ENCODE data around the gene TGM2.
"Not testable (repeated sequence)": the region's sequence is repeated elsewhere in the genome, so short reads cannot be mapped to it uniquely, and the experiment has no call there.

Gene TGM2

DNA sequence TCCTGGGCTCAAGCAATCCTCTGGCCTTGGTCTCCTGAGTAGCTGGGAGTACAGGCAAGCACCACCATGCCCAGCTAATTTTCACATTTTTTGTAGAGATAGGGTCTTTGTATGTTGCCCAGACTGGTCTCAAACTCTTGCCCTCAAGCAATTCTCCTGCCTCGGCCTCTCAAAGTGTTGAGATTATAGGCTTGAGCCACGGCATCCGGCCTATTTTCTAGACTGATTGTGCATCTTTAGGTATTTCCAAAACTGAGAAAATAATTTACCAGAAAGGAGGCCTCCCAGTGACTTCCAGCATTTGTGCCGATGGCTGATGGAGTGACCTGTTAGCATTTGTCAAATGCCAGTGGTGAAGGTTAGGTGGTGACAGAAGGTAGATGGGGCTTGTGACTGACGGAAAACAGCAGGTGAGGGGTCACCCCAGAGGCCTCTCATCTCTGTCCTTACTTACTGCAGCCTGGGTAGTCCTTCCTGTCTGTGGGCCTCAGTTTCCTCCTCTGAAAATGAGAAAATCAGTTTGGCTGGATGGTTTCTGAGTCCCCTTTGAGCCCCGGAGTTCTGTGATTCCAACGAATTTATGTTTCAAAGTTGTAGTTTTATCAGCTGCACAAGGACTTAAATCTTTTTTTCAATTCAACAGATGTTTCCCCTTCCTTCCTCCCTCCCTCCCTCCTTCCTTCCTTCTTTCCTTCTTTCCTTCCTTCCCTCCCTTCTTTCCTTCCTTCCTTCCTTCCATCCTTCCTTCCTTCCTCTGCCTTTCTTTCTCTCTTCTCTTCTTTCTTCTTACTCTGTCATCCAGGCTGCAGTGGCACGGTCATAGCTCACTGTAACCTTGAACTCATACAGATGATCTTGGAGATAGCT is 53.5 kb downstream of the TGM2 start:
- DNase-seq, result no peak

DNA sequence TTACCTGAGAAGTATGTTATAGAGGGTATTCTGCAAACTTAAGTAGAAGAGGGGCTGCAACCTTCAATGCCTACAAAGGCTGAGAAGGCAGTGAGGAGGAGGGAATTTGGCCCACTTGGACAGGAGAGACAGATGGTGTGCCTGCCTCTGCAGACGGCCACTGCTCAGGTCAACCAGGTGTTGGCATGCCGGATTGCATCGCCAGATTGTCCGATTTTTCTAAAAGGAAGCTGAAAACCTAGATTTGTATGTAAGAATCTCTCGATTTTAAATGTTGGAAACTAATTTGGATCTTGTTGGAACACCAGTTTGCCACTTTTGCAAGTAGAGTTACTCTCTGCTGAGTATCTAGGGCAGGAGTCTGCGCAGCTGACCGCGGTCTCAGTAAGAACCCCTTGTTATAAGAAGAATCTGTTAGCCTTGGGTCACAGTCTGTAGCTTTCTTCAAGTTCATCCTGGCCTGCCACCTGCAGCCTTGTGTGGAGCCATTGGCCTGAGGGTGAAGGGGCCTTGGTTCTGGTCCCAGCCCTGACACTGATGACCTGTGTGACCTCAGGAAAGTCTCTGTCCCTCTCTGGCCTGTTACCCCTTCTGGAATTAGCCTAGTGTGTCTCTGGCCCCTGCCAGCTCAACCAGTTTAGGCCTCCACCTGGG is 54.4 kb downstream of the TGM2 start:
- no peak for DNase-seq

DNA sequence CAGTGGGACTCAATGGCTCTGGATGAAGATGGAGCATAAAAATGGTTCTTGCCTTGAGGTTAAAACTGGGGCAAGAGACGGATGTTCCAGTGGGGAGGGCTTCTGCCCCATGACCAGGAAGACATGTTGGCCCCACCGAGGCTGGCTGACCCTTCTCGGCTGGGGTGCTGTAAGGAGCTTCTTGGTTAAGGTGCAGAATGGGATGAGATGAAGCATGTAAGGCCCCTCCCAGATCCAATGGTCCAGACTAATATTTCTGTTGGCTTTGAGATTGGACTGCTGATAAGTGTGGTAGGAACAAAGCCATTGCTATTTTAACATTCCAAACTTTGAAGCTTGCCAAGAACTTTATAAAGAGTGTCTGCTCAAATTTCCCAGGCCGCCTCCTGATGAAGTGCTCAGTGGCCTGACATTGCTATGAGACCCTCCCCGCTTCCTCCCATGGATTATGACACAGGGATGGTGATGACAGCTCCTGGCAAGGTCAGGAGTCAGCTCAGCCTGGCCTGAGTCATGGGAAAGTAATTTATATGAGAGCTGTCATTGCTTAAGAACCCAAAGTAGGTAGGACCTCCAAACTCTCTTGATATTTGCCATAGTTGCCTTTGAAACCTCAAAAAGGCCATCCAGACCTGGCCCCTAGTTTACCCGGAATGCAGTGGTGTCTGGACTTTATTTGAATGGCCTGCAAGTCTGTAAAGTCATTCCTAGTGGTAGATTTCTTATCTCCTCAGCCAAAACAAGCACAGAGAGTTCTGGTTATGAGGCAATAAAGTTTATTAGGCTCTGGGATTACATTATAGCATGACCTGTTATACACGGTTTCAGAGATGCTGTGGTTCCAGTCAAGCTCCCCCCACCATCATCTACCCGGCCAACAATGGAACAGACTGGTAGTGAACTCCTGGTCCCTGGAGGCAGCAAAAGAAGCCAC is 55.2 kb downstream of the TGM2 start:
- DNase-seq, result no peak

DNA sequence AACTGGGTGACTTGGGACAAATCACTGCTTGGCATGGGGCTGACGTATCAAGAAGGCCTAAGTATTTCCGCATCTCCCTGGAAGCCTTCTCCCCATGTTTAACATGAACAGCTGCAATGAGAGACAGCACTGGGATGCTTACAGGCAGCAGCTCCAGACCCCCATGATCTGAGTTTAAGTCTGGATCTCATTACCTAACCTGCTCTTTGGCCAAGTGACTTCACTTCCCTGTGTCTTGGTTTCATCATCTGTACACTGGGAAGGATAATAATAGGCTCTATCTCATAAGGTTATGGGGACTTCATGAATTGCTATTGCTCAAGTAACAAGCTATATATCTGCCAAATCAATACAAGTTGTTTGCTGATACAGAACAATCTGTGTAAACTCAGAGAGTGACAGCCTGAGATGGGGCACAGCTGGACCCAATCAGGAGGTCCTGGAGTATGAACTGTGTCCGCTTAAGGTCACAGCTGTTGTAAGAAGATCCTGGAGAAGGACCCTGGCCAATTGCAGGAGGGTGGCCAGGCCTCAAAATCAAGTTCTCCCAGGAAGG is 56.0 kb downstream of the TGM2 start:
- DNase-seq, result no peak

DNA sequence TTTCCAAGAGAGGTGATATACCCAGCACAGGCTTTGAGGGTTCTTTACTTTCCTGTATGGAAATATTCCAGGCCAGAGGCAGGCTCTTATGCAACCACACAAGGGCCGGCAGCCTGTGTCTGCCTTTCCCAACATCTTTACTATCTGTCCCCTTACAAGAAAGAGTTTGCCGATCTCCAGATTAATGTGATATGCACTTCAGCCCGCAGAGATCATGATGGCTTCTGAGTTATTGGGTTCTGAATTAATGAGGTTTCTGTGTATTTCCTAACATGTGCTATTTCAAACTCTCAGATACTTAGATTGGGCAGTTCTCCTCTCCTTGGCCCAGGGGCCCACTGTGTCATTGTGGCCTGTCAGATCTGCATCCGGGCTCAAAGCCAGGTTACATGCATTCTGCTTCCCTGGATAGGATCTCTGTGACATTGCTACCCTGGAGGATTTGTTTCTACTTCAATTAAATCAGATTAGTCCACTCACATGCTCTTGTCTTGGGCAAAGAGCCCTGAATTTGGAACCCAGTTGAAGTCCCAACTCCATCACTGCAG is 56.6 kb downstream of the TGM2 start:
- no peak for DNase-seq

DNA sequence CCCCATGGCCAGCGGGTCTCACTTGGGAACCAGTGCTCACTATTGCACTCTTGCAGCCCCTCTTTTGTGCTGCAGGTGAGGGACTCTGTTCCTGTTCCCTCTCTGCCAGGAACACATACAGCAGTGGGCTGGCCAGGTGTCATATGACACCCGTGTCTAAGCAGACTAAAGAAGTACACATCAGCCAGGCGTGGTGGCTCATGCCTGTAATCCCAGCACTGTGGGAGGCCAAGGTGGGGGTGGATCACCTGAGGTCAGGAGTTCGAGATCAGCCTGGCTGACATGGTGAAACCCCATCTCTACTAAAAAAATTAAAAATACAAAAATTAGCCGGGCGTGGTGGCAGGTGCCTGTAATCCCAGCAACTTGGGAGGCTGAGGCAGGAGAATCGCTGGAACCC is 57.2 kb downstream of the TGM2 start:
- not testable (repeated sequence) for DNase-seq

DNA sequence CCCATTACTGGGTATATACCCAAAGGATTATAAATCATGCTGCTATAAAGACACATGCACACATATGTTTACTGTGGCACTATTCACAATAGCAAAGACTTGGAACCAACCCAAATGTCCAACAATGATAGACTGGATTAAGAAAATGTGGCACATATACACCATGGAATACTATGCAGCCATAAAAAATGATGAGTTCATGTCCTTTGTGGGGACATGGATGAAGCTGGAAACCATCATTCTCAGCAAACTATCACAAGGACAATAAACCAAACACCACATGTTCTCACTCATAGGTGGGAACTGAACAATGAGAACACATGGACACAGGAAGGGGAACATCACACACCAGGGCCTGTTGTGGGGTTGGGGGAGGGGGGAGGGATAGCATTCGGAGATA is 57.7 kb downstream of the TGM2 start:
- DNase-seq, result not testable (repeated sequence)

DNA sequence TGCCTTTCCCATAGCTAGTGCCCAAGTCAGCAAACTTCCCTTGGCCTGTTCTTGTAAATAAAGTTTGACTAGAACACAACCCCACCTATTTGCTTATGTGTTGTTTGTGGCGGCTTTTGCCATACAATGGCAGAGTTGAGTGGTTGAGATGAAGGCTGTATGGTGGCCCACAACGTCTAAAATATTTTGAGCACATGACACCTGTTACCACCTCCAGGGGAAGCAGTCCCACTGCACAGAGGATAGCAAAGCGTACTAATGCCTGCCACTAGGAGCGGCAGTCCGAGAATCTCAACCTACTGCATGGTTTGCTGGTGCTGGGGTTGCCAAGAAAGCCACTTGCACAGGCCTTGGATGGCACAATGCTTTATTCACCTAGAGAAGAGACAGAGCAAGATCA is 58.6 kb downstream of the TGM2 start:
- no peak for DNase-seq

DNA sequence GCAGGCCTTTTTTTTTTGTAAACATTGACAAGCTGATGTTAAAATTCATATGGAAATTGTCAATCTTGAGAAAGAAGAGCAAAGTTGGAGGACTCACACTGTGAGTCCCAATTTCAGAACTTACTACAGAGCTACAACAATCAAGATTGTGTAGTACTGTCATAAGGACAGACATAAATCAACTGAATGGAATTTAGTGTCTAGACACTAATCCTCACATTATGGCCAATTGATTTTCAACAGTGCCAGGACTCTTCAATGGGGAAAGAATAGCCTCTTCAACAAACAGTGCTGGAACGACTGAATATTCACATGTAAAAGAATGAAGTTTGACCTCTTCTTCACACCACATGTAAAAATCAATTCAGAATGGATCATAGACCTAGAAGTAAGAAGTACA is 60.8 kb downstream of the TGM2 start:
- DNase-seq, result no peak

DNA sequence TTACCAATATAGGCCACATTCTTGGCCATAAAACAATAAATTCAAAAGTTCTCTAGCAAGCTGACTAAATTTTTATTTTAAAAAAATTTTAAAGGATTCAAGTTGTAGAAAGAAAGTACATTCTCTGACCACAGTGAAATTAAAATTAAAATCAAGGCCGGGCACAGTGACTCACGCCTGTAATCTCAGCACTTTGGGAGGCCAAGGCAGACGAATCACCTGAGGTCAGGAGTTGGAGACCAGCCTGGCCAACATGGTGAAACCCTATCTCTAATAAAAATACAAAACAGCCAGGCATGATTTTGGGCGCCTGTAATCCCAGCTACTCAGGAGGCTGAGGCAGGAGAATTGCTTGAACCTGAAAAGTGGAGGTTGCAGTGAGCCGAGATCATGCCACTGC is 62.9 kb downstream of the TGM2 start:
- not testable (repeated sequence) for DNase-seq

DNA sequence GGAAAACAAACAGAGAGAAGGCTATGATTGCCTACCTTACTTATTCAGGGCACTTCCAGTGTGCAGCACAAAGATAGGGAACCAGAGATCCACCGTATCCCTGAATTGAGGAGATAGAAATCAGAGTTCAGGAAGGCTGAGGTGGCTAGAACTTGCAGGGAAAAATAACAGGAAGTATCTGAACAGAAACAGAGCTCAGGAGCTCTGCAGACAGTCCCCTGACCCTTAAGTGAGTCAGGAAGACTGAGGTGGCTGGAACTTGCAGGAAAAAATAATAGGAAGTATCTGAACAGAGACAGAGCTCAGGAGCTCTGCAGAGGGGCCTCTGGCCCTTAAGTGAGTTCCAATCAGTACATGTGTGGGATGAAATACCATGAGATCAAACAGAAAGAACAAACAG is 66.1 kb downstream of the TGM2 start:
- DNase-seq, result no peak

DNA sequence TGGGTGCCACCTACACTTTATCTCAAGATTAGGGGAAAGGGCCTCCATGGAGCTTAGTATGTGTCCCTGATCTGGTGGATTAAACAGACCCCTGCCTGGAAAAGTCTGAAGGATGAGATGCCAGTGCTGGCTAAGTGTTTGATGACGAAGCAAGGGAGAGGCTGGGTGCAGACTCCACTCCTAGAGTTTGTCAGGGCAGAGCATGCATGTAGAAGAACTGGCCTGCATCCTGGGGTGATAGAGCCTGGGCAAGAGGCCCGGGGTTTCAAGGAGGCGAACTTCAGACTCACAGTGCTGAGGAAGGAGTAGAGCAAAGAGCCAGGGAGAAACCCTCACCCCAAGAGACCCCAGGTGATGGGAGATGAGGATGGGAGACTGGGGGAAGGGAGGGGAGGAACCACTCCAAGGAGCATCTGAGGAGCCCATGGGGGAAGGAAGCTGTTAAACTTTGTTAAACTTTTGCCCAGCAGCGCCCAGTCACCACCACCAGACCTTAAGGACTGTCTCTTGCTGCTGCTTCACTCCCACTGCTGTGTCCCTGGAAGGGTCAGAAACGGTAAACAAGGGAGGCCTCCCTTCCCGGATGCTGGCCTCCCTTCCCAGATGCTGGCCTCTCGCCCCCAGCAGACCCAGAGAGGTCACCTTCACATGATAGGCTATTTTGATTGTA is 69.9 kb downstream of the TGM2 start:
- no peak for DNase-seq

DNA sequence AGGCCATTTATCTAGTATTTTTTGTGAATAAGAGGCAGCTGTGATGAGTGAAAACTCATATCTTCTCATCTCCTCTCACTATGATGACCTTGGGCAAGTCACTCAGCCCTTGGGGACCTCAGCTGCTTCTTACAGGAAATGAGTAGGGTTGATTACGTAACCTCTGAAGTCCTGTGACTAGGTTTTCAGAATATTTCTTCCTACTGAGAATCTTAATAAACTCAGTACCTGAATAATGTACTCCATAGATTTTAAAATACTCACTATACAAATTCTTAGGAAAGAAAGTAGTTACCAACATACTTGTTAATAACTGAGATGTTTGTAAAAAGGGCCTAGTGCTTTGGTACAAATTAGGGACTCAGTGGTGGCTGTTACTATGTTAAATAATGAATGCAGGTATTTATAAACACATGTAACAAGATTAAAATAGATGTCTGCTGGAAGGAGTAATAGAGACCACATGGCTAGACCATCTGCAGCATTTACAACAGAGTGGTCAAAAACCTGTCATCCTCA is 70.6 kb downstream of the TGM2 start:
- peak; percentile 15 to 20 for DNase-seq

DNA sequence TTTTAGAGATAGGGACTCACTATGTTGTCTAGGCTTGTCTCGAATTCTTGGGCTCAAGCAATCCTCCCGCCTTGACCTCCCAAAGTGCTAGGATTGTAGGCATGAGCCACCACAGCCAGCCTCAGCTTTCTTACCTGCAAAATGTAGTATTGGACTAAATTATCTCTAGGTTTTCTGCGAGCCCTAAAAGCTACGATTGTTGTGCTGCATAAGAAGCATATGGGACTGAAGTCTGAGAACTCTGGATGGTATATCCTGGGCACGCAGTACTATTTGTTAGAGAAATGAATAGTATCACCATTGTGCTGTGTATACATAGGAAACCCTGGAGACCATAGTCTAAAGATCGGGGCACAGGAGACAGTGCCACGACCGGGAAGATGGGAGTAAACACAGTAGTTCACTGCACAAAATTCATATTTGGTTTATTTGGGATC is 71.4 kb downstream of the TGM2 start:
- DNase-seq, result no peak

DNA sequence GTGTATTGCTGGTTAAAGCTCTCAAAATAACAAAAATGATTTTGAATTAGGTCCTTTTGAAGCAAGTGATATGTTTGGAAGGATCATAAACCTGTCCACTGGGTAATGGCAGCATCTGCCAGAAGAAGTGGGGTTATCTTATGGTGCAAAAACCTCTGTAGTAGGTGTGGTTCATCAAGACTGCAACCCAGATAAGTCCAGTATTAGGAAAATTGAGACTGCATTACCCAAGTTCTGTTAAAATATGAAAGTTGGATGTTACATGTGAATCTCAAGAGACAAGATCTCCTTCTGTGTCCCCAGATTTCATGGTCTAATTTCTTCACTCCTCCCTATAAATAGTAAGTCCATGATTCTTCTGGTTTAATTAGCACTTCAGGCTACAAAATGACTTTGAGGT is 72.2 kb downstream of the TGM2 start:
- DNase-seq, result no peak

DNA sequence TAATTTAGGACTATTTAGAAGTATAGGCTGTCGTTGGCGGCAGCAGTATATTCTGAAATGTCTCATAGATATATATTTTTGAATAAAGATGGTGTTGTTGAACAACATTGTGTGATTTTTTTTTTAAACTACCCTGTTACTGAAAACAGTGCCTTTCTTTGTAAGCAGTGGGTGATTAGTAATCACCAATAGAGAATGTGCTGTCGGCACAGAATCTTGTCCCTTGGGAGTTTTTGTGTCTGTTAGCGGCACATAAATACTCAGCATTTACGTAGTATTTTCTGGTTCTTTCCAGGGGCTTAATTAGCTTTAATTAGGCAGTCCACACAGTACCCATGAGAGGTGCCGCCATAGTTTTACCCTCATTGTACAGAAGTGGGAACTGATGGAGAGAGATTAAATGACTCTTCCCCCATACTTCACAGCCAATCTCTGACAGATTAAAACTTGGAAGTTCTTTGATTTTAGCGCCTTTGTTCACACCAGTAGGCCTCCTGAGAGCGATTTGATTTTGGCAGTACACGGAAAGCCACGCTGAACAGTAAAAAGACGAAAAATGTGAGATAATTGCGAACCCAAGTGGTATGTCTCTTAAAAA is 72.7 kb downstream of the TGM2 start:
- no peak for DNase-seq

DNA sequence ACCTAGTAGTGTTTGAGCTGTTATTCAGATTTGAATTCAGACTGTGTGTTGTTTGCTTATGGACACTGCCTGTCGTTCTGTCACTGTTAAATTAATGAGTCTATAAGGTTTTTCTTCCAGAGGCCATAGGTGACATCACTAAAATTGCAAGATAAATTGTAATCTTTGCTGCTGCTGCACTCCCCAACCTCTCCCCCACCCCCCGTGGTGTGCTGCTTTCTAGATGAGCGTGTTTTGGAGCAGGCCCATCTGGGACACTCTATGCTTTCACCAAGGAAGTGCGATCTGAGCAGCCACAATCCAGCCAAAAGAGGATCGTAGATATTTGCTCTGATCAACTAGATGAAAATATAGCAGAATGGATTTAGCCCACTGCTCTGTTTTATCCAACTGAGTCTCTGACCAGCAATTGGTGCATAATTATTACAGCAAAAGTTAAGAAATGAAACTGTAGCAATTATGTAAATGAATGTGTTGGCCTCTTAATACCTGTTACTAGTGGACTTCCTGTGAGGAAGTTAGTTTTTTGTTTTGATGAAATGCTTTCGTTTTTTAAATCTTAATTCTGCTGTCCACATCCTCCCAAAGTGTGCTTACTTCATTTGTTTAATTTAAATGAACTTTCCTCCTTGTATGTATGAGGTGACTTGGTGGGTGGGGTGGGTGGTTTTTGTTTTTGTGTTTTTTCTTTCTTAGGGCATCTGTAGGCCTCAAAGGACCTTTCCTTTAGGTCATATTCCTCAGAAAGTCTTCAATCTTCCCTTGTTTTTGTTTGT is 73.4 kb downstream of the TGM2 start:
- DNase-seq, result no peak

DNA sequence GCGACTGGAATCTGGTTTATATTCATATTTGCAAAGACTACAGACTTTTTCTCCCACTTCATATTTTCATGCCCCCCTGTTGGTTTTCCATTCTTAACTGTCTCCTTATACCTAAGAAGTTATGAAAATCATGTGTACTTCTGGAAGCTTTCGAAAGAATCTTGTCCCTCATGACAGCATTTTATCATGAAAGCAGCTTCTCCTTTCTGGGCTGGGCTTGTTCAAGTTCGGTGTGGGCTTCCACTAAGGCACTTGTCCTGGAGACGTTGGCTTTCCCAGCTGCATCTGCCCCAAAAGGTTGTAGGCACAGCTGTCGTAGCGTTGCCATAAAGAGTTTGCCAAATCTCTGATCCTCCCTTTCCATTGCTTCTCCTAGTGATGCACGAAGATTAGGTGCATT is 75.0 kb downstream of the TGM2 start:
- no peak for DNase-seq

DNA sequence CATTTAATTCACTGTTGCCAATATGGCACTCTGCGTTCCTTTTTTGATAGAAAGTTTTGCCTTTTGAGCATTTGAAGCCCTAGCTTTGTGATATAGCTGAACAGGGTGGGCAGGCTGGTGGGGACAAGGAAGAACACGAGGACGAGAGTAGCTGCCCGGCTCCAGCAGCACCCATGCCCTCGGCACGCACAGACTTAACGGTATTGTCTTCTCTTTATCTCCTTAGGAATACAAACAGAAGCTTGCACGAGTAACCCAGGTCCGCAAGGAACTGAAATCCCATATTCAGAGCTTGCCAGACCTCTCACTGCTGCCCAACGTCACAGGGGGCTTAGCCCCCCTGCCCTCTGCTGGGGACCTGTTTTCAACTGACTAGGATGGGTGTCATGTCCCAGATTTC is 75.6 kb downstream of the TGM2 start:
- DNase-seq, result no peak

DNA sequence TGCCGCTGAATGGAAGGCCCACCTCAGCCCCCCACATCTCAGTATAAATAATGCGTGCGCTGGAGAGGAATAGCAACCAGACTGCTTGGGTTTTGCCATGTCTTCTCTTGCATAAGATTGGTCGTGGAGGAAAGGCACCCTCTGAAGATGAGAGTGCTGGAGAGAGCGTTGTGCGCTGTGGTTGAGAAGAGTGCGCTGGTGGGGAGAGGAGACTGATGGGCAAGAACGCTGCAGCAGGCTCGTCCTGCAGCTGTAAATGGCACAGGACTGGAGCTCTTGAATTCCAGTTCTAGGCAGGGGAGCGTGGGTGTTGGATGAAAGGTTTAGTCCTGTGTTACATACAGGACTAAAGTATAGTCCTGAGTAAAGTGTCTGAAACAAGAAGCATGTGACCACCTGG is 80.0 kb downstream of the TGM2 start:
- no peak for DNase-seq

Measured in activated CD4-positive, alpha-beta T cell treated with anti-CD3 and anti-CD28 coated beads for 4 hours (primary cell).